DOHH2 (cell line): ENCODE data around the gene ATP2B2.
A peak's percentile ranks its signal among the peaks of the same experiment; 100 is the strongest.
"Not testable (repeated sequence)": the region's sequence is repeated elsewhere in the genome, so short reads cannot be mapped to it uniquely, and the experiment has no call there.

Experiments used
- H3F3A ChIP-seq: fragments of 200-600 bp; sonication (generic), shearing (Covaris generic); 2 replicates; pipeline ENCODE4 v1.6.0; 2016; ENCODE audit warnings: antibody characterized with exemption, mild to moderate bottlenecking; ENCODE audit not compliant: control insufficient read depth, insufficient read depth
- H3K27ac ChIP-seq: fragments of 200-600 bp; sonication (generic); 2 replicates; pipeline ENCODE4 v1.5.1; 2014; ENCODE audit warnings: low read depth, mild to moderate bottlenecking, low read length, moderate library complexity
- H3K27me3 ChIP-seq: fragments of 200-600 bp; sonication (generic); 2 replicates; pipeline ENCODE4 v1.6.1; 2014; ENCODE audit warnings: mild to moderate bottlenecking, low read length, mixed read lengths; ENCODE audit not compliant: control insufficient read depth
- H3K36me3 ChIP-seq: fragments of 200-600 bp; sonication (generic); 2 replicates; pipeline ENCODE4 v1.6.1; 2014; ENCODE audit warnings: mild to moderate bottlenecking, low read length, moderate library complexity, mixed read lengths; ENCODE audit not compliant: control insufficient read depth
- H3K4me1 ChIP-seq: fragments of 200-600 bp; sonication (generic); 2 replicates; pipeline ENCODE4 v1.6.1; 2014; ENCODE audit warnings: mild to moderate bottlenecking, low read length, mixed read lengths; ENCODE audit not compliant: control insufficient read depth
- H3K4me2 ChIP-seq: fragments of 200-600 bp; sonication (generic); 2 replicates; pipeline ENCODE4 v1.6.0; 2014; ENCODE audit warnings: mild to moderate bottlenecking, low read length, moderate library complexity
- H3K4me3 ChIP-seq: fragments of 200-600 bp; sonication (generic); 2 replicates; pipeline ENCODE4 v1.5.1; 2014; ENCODE audit warnings: mild to moderate bottlenecking, low read length, mixed read lengths
- H3K79me2 ChIP-seq: fragments of 200-600 bp; sonication (generic); 2 replicates; pipeline ENCODE4 v1.6.1; 2014; ENCODE audit warnings: mild to moderate bottlenecking, low read length, mixed read lengths; ENCODE audit not compliant: control insufficient read depth
- H3K9me2 ChIP-seq: fragments of 200-600 bp; sonication (generic); replicated peaks from 2 replicates; pipeline ENCODE4 v1.6.1; 2014; ENCODE audit warnings: mild to moderate bottlenecking, low read length, mixed read lengths; ENCODE audit not compliant: control insufficient read depth
- H3K9me3 ChIP-seq: fragments of 200-600 bp; sonication (generic); 2 replicates; pipeline ENCODE4 v1.6.1; 2014; ENCODE audit warnings: antibody characterized with exemption, low read length, mixed read lengths; ENCODE audit not compliant: control insufficient read depth, insufficient read depth
- H4K20me1 ChIP-seq: fragments of 200-600 bp; sonication (generic); 2 replicates; pipeline ENCODE4 v1.6.0; 2014; ENCODE audit warnings: low read depth, mild to moderate bottlenecking, antibody characterized with exemption, low read length, moderate library complexity; ENCODE audit not compliant: control insufficient read depth, insufficient read depth
- CTCF ChIP-seq: fragments of 200-600 bp; sonication (generic); IDR thresholded peaks from one replicate; pipeline ENCODE4 v1.5.1; 2014; ENCODE audit warnings: antibody characterized with exemption, mild to moderate bottlenecking, low read depth, low read length; ENCODE audit not compliant: poor library complexity, severe bottlenecking
- EZH2phosphoT487 ChIP-seq: fragments of 200-600 bp; sonication (generic); IDR thresholded peaks from 2 replicates; pipeline ENCODE4 v1.6.1; 2017; ENCODE audit warnings: borderline replicate concordance, mild to moderate bottlenecking, antibody characterized with exemption, low read length, moderate library complexity, mixed read lengths

Gene ATP2B2

GRCh38 chr3:10383850-10384248 lies 121.5 kb downstream of the ATP2B2 start:
- H3K9me3 ChIP-seq = no peaks in the 10 kb centered on the region
- H3F3A ChIP-seq = 0 out of 2 replicates have a peak, but pooled peaks cover 3% of the 10 kb centered on the region
- no peak overlapping the region for H3K4me3 ChIP-seq
- H3K4me2 ChIP-seq = no peak overlapping the region
- no peak for TF ChIP-seq EZH2phosphoT487
- TF ChIP-seq CTCF = no peak
- H3K9me2 ChIP-seq = no peaks in the 10 kb centered on the region
- H3K27ac ChIP-seq = no peak overlapping the region
- H3K36me3 ChIP-seq = no peaks in the 10 kb centered on the region
- H4K20me1 ChIP-seq = no peaks in the 10 kb centered on the region
- H3K27me3 ChIP-seq = no peaks in the 10 kb centered on the region
- H3K79me2 ChIP-seq = no peaks in the 10 kb centered on the region
- peaks cover 41% of the 10 kb centered on the region for H3K4me1 ChIP-seq

- Histone ChIP-seq H3K36me3 (no peaks in the 10 kb centered on the region), H3K9me2 (no peaks in the 10 kb centered on the region), H3F3A (no peaks in the 10 kb centered on the region), H3K4me1 (peaks cover 34% of the 10 kb centered on the region), H4K20me1 (no peaks in the 10 kb centered on the region), H3K79me2 (no peaks in the 10 kb centered on the region), H3K27me3 (no peaks in the 10 kb centered on the region), H3K9me3 (no peaks in the 10 kb centered on the region), H3K4me3 (no peak overlapping the region), H3K4me2 (no peak overlapping the region), H3K27ac (no peak overlapping the region)
- no peak for TF ChIP-seq EZH2phosphoT487
- TF ChIP-seq CTCF = no peak
These were observed 122.2 kb downstream of the ATP2B2 start for GRCh38 chr3:10382892-10383849.

- H3K27ac ChIP-seq, H3F3A ChIP-seq, H3K27me3 ChIP-seq, H3K9me3 ChIP-seq, H3K4me3 ChIP-seq, H4K20me1 ChIP-seq, H3K79me2 ChIP-seq, H3K9me2 ChIP-seq, H3K4me2 ChIP-seq, H3K36me3 ChIP-seq: not testable (repeated sequence)
- peaks cover 34% of the 10 kb centered on the region for H3K4me1 ChIP-seq
These were observed 122.9 kb downstream of the ATP2B2 start for GRCh38 chr3:10382445-10382844.

- H3K9me2 ChIP-seq = no peaks in the 10 kb centered on the region
- no peaks in the 10 kb centered on the region for H4K20me1 ChIP-seq
- no peak overlapping the region for H3K27ac ChIP-seq
- no peaks in the 10 kb centered on the region for H3K27me3 ChIP-seq
- TF ChIP-seq CTCF (no peak), EZH2phosphoT487 (no peak)
- H3K79me2 ChIP-seq = no peaks in the 10 kb centered on the region
- no peaks in the 10 kb centered on the region for H3K36me3 ChIP-seq
- no peak overlapping the region for H3K4me3 ChIP-seq
- H3K4me2 ChIP-seq = peak overlapping the region; percentile 40
- peaks cover 34% of the 10 kb centered on the region for H3K4me1 ChIP-seq
- no peaks in the 10 kb centered on the region for H3K9me3 ChIP-seq
- H3F3A ChIP-seq = no peaks in the 10 kb centered on the region
These were observed 124.0 kb downstream of the ATP2B2 start for GRCh38 chr3:10381336-10381735.
